Esophagus (tissue), 2 donors: ENCODE data around the gene OR2A5. TPM values are rescaled to one million over a fixed set of nuclear protein-coding genes. Genes with fewer than 3 reads are reported as not detected.
"Not testable (repeated sequence)": the region's sequence is repeated elsewhere in the genome, so short reads cannot be mapped to it uniquely, and the experiment has no call there.

Experiments
- H3K27ac ChIP-seq, 2 donors: one replicate each; pipeline ENCODE4 v1.5.1; 2013; ENCODE audit warnings: low read depth in 2 of 2, mild to moderate bottlenecking in 2 of 2, inconsistent platforms in 1 of 2, low read length in 1 of 2, moderate library complexity in 1 of 2
- H3K27me3 ChIP-seq, 2 donors: one replicate each; pipeline ENCODE4 v1.6.1; 2013; ENCODE audit warnings: low read length in 2 of 2, control low read depth in 1 of 2, mild to moderate bottlenecking in 1 of 2; ENCODE audit not compliant: insufficient read depth in 2 of 2, control insufficient read depth in 1 of 2
- H3K36me3 ChIP-seq, 2 donors: one replicate each; pipeline ENCODE4 v1.6.1; 2013; ENCODE audit warnings: low read length in 1 of 2; ENCODE audit not compliant: control insufficient read depth in 2 of 2, insufficient read depth in 2 of 2
- H3K4me1 ChIP-seq, 2 donors: one replicate each; pipeline ENCODE4 v1.6.1; 2013; ENCODE audit warnings: low read length in 1 of 2; ENCODE audit not compliant: control insufficient read depth in 2 of 2, insufficient read depth in 2 of 2
- H3K4me3 ChIP-seq, 2 donors: one replicate each; pipeline ENCODE4 v1.5.1; 2013; ENCODE audit warnings: low read length in 2 of 2, mild to moderate bottlenecking in 2 of 2, low read depth in 1 of 2, moderate library complexity in 1 of 2
- H3K9me3 ChIP-seq, 2 donors: one replicate each; pipeline ENCODE4 v1.6.1; 2013; ENCODE audit warnings: mild to moderate bottlenecking in 2 of 2, low read depth in 1 of 2, low read length in 1 of 2, moderate library complexity in 1 of 2; ENCODE audit not compliant: control insufficient read depth in 2 of 2, insufficient read depth in 1 of 2
- WGBS, 2 donors: extraction: QIAGEN DNeasy Blood & Tissue Kit; methylation state at CpG; one replicate each; pipeline ENCODE4 v1.1.7; 2013; 5-methylcytosine and 5-hydroxymethylcytosine counted together
- polyA plus RNA-seq, 2 donors: library from polyadenylated mRNA; stranded (reverse); fragments of 200-250 nt; gene quantifications; one replicate each; pipeline ENCODE4 v1.2.3, GENCODE V29; 2013
- donor health status: healthy with polysubstance abuse.
- donor health status: Bipolar disorder and iron deficiency.

OR2A5 gene
- polyA plus RNA-seq, 2 donors: not detected

GRCh38 chr7:144050884-144051283 is 2.1 kb downstream of the OR2A5 start:
- H3K27ac ChIP-seq, H3K4me3 ChIP-seq, H3K36me3 ChIP-seq, H3K27me3 ChIP-seq, H3K4me1 ChIP-seq, H3K9me3 ChIP-seq: not testable (repeated sequence)
- 89 to 92% methylated on average over 8 of the region's 8 CpGs for WGBS, 2 donors

- 70 to 76% methylated on average over 3 of the region's 3 CpGs for WGBS, 2 donors
- Histone ChIP-seq H3K4me1 (no peaks in the 10 kb centered on the region), H3K9me3 (no peaks in the 10 kb centered on the region), H3K27ac (no peak overlapping the region), H3K4me3 (no peak overlapping the region), H3K36me3 (no peaks in the 10 kb centered on the region), H3K27me3 (no peaks in the 10 kb centered on the region)
Observed at GRCh38 chr7:144057954-144058353, 9.2 kb downstream of the OR2A5 start.

GRCh38 chr7:144063710-144064109 is 15.0 kb downstream of the OR2A5 start:
- H3K4me1 ChIP-seq: no peaks in the 10 kb centered on the region
- 40 to 44% methylated on average over 3 of the region's 3 CpGs for WGBS, 2 donors
- no peaks in the 10 kb centered on the region for H3K36me3 ChIP-seq
- H3K27ac ChIP-seq: no peak overlapping the region
- H3K4me3 ChIP-seq: no peak overlapping the region
- no peaks in the 10 kb centered on the region for H3K9me3 ChIP-seq
- no peaks in the 10 kb centered on the region for H3K27me3 ChIP-seq

- no peaks in the 10 kb centered on the region for H3K27me3 ChIP-seq
- H3K9me3 ChIP-seq: no peaks in the 10 kb centered on the region
- no peaks in the 10 kb centered on the region for H3K4me1 ChIP-seq
- 73 to 81% methylated on average over 1 of the region's 1 CpG for WGBS, 2 donors
- H3K36me3 ChIP-seq: no peaks in the 10 kb centered on the region
- no peak within 1 kb of the TSS for H3K27ac ChIP-seq
- no peak within 1 kb of the TSS for H3K4me3 ChIP-seq
Observed at GRCh38 chr7:144069511-144069910, 20.8 kb downstream of the OR2A5 start, which contains the start of gene OR2A25. Gene OR2A25 (plus strand): TSS chr7:144069811. CDS start chr7:144074220, 4,409 bp downstream.

- Histone ChIP-seq H3K4me3 (no peak overlapping the region), H3K9me3 (no peaks in the 10 kb centered on the region), H3K27me3 (no peaks in the 10 kb centered on the region), H3K4me1 (no peaks in the 10 kb centered on the region), H3K36me3 (no peaks in the 10 kb centered on the region), H3K27ac (no peak overlapping the region)
- WGBS, 2 donors: 66 to 76% methylated on average over 2 of the region's 2 CpGs
Observed at GRCh38 chr7:144069953-144070352, 21.2 kb downstream of the OR2A5 start.

GRCh38 chr7:144074374-144074773 is 25.6 kb downstream of the OR2A5 start:
- Histone ChIP-seq H3K4me1 (no peaks in the 10 kb centered on the region), H3K27ac (no peak overlapping the region), H3K9me3 (no peaks in the 10 kb centered on the region), H3K27me3 (no peaks in the 10 kb centered on the region), H3K36me3 (no peaks in the 10 kb centered on the region), H3K4me3 (no peak overlapping the region)
- WGBS, 2 donors: 91 to 93% methylated on average over 8 of the region's 8 CpGs

GRCh38 chr7:144085978-144086377 is 37.2 kb downstream of the OR2A5 start, which contains the start of gene OR2A12:
Gene OR2A12 (plus strand): TSS chr7:144086278. CDS start chr7:144095108, 8,830 bp downstream.
- no peaks in the 10 kb centered on the region for H3K4me1 ChIP-seq
- WGBS, 2 donors: 80 to 90% methylated on average over 2 of the region's 2 CpGs
- no peak within 1 kb of the TSS for H3K27ac ChIP-seq
- H3K4me3 ChIP-seq: no peak within 1 kb of the TSS
- no peaks in the 10 kb centered on the region for H3K9me3 ChIP-seq
- H3K36me3 ChIP-seq: no peaks in the 10 kb centered on the region
- H3K27me3 ChIP-seq: no peaks in the 10 kb centered on the region

GRCh38 chr7:144086730-144087129 is 38.0 kb downstream of the OR2A5 start:
- Histone ChIP-seq H3K27ac (no peak overlapping the region), H3K27me3 (no peaks in the 10 kb centered on the region), H3K4me1 (no peaks in the 10 kb centered on the region), H3K36me3 (no peaks in the 10 kb centered on the region), H3K4me3 (no peak overlapping the region), H3K9me3 (no peaks in the 10 kb centered on the region)
- 64 to 65% methylated on average over 4 of the region's 4 CpGs for WGBS, 2 donors

GRCh38 chr7:144087230-144087629 is 38.5 kb downstream of the OR2A5 start:
- Histone ChIP-seq H3K27me3 (no peaks in the 10 kb centered on the region), H3K27ac (no peak overlapping the region), H3K4me1 (no peaks in the 10 kb centered on the region), H3K4me3 (no peak overlapping the region), H3K36me3 (no peaks in the 10 kb centered on the region), H3K9me3 (no peaks in the 10 kb centered on the region)
- WGBS, 2 donors: 72 to 75% methylated on average over 1 of the region's 1 CpG

- H3K4me1 ChIP-seq: no peaks in the 10 kb centered on the region
- H3K27me3 ChIP-seq: no peaks in the 10 kb centered on the region
- no peaks in the 10 kb centered on the region for H3K9me3 ChIP-seq
- whole genome bisulfite sequencing, 2 donors: 85 to 86% methylated on average over 3 of the region's 3 CpGs
- H3K27ac ChIP-seq: no peak overlapping the region
- no peaks in the 10 kb centered on the region for H3K36me3 ChIP-seq
- no peak overlapping the region for H3K4me3 ChIP-seq
Observed at GRCh38 chr7:144090667-144091066, 41.9 kb downstream of the OR2A5 start.
